HepG2 (cell line): Measurements from ENCODE around the gene ACAT2. TPM values are rescaled to one million over a fixed set of nuclear protein-coding genes. Genes with fewer than 3 reads are reported as not detected.

Source experiments
- AKAP8 ChIP-seq: sonication (generic); formaldehyde crosslinking; IDR thresholded peaks from 2 replicates; pipeline ENCODE4 v1.5.1; 2020; ENCODE audit warnings: mild to moderate bottlenecking, missing genetic modification reagents
- DRAP1 ChIP-seq: IDR thresholded peaks from 2 replicates; pipeline ENCODE4 v1.6.1; 2016; ENCODE audit warnings: missing genetic modification reagents, missing compliant biosample characterization
- KLF6 ChIP-seq: IDR thresholded peaks from 2 replicates; pipeline ENCODE4 v1.8.0; 2016; ENCODE audit warnings: missing biosample characterization, missing genetic modification reagents
- LCORL ChIP-seq, 2 experiments: fragments of 450-650 bp in 1 of 2; sonication (generic) in 1 of 2; formaldehyde crosslinking in 1 of 2; IDR thresholded peaks; 2 replicates each; pipeline versions ENCODE4 v1.5.0 to v1.6.1; 2017 to 2020; ENCODE audit warnings: antibody characterized with exemption in 1 of 2, missing genetic modification reagents in 1 of 2
- MTF2 ChIP-seq: sonication (generic); formaldehyde crosslinking; IDR thresholded peaks from 2 replicates; pipeline ENCODE4 v1.5.0; 2020; ENCODE audit warnings: missing genetic modification reagents, borderline replicate concordance
- NCOR1 ChIP-seq: fragments of 200-600 bp; sonication (generic); IDR thresholded peaks from 2 replicates; pipeline ENCODE4 v1.7.0; 2017; ENCODE audit warnings: antibody characterized with exemption, low read length, borderline replicate concordance
- POLR2AphosphoS5 ChIP-seq: IDR thresholded peaks from 2 replicates; pipeline ENCODE4 v1.6.1; 2012; ENCODE audit warnings: low read depth, low read length
- RAD21 ChIP-seq: fragments of 450-650 bp; formaldehyde crosslinking; IDR thresholded peaks from 2 replicates; pipeline ENCODE4 v1.5.0; 2020; ENCODE audit warnings: mild to moderate bottlenecking
- ZFP36L2 ChIP-seq: sonication (generic); formaldehyde crosslinking; IDR thresholded peaks from 2 replicates; pipeline ENCODE4 v1.4.0; 2020; ENCODE audit warnings: missing genetic modification reagents
- ZNF414 ChIP-seq: sonication (generic); formaldehyde crosslinking; IDR thresholded peaks from 2 replicates; pipeline ENCODE4 v1.5.0; 2020; ENCODE audit warnings: missing genetic modification reagents
- ZNF564 ChIP-seq: sonication (generic); formaldehyde crosslinking; IDR thresholded peaks from 2 replicates; pipeline ENCODE4 v1.8.1; 2023; ENCODE audit warnings: mild to moderate bottlenecking, missing genetic modification reagents
- ZNF776 ChIP-seq: sonication (generic); formaldehyde crosslinking; IDR thresholded peaks from 2 replicates; pipeline ENCODE4 v1.4.0; 2020; ENCODE audit warnings: mild to moderate bottlenecking, missing genetic modification reagents
- polyA plus RNA-seq, 8 experiments: library from polyadenylated mRNA; depleted of rRNA in 3 of 8; stranded (reverse) in 7 of 8; unstranded in 1 of 8; fragments of >200 nt; fragmentation: Illumina TruSeq in 4 of 8; extraction: Trizol in 4 of 8; gene quantifications; 2 replicates each; pipeline versions ENCODE4 v1.2.1 to v1.2.3, GENCODE V29; 2011 to 2016; ENCODE audit warnings: low read depth in 4 of 8, missing spikeins in 1 of 8, mixed read lengths in 1 of 8; ENCODE audit not compliant: insufficient read depth in 1 of 8
- total RNA-seq, 5 experiments: library from RNA; depleted of rRNA; stranded (reverse); fragments of >200 nt; fragmentation: Illumina TruSeq; extraction: Trizol; gene quantifications; 2 replicates each; pipeline ENCODE4 v1.2.3, GENCODE V29; 2016; ENCODE audit warnings: low read depth in 1 of 5
- TF ChIP-seq, protein P1 (sequence below): sonication (generic); formaldehyde crosslinking; IDR thresholded peaks from 2 replicates; pipeline ENCODE4 v1.5.1; 2020; ENCODE audit warnings: mild to moderate bottlenecking, missing genetic modification reagents, borderline replicate concordance
- TF ChIP-seq, protein P2 (sequence below): sonication (generic); formaldehyde crosslinking; IDR thresholded peaks from 2 replicates; pipeline ENCODE4 v1.4.0; 2020; ENCODE audit warnings: mild to moderate bottlenecking, missing genetic modification reagents
- TF ChIP-seq, protein P3 (sequence below): sonication (generic); formaldehyde crosslinking; conservative IDR thresholded peaks from 2 replicates; pipeline ENCODE4 v1.8.1; 2023; ENCODE audit warnings: missing genetic modification reagents

ACAT2 gene
- total and polyA plus RNA-seq, 2 of the 13 experiments (the other 11 are each of a cell fraction or from before 2014, with no cell fraction given), result 121 to 534 TPM

DNA sequence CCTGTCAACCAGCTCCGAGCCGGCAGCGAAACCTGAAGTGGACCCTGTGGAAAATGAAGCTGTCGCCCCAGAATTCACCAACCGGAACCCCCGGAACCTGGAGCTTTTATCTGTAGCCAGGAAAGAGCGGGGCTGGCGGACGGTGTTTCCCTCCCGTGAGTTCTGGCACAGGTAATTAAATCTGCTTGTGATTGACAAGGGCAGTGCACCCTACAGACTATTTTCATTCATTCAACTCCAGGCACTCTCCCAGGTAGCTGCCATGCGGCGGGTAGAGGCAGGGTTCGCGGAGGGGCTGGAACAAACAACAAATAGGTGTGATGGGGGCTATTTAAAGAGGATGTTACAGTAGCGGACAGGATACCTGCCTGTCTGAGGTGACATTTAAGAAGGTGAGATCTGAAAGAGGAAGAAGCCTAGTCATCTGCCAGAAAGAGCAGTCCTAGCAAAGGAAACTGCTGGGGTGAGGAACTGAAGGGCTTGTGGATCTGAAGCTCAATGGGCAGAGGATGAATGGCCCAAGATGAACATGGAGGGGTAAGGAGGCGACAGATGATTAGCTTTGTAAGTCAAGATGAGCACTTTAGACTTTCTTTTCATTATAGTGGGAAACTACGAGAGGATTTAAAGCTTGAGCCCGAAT lies 29.2 kb downstream of the ACAT2 start (continued):
- TF ChIP-seq, protein P1, sequence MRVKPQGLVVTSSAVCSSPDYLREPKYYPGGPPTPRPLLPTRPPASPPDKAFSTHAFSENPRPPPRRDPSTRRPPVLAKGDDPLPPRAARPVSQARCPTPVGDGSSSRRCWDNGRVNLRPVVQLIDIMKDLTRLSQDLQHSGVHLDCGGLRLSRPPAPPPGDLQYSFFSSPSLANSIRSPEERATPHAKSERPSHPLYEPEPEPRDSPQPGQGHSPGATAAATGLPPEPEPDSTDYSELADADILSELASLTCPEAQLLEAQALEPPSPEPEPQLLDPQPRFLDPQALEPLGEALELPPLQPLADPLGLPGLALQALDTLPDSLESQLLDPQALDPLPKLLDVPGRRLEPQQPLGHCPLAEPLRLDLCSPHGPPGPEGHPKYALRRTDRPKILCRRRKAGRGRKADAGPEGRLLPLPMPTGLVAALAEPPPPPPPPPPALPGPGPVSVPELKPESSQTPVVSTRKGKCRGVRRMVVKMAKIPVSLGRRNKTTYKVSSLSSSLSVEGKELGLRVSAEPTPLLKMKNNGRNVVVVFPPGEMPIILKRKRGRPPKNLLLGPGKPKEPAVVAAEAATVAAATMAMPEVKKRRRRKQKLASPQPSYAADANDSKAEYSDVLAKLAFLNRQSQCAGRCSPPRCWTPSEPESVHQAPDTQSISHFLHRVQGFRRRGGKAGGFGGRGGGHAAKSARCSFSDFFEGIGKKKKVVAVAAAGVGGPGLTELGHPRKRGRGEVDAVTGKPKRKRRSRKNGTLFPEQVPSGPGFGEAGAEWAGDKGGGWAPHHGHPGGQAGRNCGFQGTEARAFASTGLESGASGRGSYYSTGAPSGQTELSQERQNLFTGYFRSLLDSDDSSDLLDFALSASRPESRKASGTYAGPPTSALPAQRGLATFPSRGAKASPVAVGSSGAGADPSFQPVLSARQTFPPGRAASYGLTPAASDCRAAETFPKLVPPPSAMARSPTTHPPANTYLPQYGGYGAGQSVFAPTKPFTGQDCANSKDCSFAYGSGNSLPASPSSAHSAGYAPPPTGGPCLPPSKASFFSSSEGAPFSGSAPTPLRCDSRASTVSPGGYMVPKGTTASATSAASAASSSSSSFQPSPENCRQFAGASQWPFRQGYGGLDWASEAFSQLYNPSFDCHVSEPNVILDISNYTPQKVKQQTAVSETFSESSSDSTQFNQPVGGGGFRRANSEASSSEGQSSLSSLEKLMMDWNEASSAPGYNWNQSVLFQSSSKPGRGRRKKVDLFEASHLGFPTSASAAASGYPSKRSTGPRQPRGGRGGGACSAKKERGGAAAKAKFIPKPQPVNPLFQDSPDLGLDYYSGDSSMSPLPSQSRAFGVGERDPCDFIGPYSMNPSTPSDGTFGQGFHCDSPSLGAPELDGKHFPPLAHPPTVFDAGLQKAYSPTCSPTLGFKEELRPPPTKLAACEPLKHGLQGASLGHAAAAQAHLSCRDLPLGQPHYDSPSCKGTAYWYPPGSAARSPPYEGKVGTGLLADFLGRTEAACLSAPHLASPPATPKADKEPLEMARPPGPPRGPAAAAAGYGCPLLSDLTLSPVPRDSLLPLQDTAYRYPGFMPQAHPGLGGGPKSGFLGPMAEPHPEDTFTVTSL (CRISPR knock-in tag), result 0 out of 2 replicates have a peak, but pooled peaks have one; percentile 35
- TF ChIP-seq AKAP8 (CRISPR knock-in tag), result peak; percentile 66; the same call in 1 of the 2 replicates
- no peak for TF ChIP-seq ZFP36L2
- TF ChIP-seq MTF2 (CRISPR knock-in tag), result 0 out of 2 replicates have a peak, but pooled peaks have one; percentile 42
- TF ChIP-seq ZNF414, result 0 out of 2 replicates have a peak, but pooled peaks have one; percentile 47
- no peak for TF ChIP-seq POLR2AphosphoS5
- no peak for TF ChIP-seq LCORL (IDR thresholded peaks at IDR 0.05)
- TF ChIP-seq LCORL (CRISPR knock-in tag; IDR thresholded peaks at IDR 0.05), result peak; percentile 45; the same call in 1 of the 2 replicates
- no peak for TF ChIP-seq NCOR1
- TF ChIP-seq KLF6 (CRISPR knock-in tag), result 0 out of 2 replicates have a peak, but pooled peaks have one; percentile 37
- no peak for TF ChIP-seq RAD21 (CRISPR knock-in tag)
- TF ChIP-seq, protein P2, sequence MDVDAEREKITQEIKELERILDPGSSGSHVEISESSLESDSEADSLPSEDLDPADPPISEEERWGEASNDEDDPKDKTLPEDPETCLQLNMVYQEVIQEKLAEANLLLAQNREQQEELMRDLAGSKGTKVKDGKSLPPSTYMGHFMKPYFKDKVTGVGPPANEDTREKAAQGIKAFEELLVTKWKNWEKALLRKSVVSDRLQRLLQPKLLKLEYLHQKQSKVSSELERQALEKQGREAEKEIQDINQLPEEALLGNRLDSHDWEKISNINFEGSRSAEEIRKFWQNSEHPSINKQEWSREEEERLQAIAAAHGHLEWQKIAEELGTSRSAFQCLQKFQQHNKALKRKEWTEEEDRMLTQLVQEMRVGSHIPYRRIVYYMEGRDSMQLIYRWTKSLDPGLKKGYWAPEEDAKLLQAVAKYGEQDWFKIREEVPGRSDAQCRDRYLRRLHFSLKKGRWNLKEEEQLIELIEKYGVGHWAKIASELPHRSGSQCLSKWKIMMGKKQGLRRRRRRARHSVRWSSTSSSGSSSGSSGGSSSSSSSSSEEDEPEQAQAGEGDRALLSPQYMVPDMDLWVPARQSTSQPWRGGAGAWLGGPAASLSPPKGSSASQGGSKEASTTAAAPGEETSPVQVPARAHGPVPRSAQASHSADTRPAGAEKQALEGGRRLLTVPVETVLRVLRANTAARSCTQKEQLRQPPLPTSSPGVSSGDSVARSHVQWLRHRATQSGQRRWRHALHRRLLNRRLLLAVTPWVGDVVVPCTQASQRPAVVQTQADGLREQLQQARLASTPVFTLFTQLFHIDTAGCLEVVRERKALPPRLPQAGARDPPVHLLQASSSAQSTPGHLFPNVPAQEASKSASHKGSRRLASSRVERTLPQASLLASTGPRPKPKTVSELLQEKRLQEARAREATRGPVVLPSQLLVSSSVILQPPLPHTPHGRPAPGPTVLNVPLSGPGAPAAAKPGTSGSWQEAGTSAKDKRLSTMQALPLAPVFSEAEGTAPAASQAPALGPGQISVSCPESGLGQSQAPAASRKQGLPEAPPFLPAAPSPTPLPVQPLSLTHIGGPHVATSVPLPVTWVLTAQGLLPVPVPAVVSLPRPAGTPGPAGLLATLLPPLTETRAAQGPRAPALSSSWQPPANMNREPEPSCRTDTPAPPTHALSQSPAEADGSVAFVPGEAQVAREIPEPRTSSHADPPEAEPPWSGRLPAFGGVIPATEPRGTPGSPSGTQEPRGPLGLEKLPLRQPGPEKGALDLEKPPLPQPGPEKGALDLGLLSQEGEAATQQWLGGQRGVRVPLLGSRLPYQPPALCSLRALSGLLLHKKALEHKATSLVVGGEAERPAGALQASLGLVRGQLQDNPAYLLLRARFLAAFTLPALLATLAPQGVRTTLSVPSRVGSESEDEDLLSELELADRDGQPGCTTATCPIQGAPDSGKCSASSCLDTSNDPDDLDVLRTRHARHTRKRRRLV, result 0 out of 2 replicates have a peak, but pooled peaks have one; percentile 35
- no peak for TF ChIP-seq ZNF564 (CRISPR knock-in tag)
- TF ChIP-seq, protein P3, sequence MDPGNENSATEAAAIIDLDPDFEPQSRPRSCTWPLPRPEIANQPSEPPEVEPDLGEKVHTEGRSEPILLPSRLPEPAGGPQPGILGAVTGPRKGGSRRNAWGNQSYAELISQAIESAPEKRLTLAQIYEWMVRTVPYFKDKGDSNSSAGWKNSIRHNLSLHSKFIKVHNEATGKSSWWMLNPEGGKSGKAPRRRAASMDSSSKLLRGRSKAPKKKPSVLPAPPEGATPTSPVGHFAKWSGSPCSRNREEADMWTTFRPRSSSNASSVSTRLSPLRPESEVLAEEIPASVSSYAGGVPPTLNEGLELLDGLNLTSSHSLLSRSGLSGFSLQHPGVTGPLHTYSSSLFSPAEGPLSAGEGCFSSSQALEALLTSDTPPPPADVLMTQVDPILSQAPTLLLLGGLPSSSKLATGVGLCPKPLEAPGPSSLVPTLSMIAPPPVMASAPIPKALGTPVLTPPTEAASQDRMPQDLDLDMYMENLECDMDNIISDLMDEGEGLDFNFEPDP (CRISPR knock-in tag), result 0 out of 2 replicates have a peak, but pooled peaks have one; percentile 84
- no peak for TF ChIP-seq DRAP1 (CRISPR knock-in tag)
- TF ChIP-seq ZNF776 (CRISPR knock-in tag), result no peak
